HepG2 (cell line): ENCODE results near the gene PRSS16. TPM values are rescaled to one million over a fixed set of nuclear protein-coding genes. Genes with fewer than 3 reads are reported as not detected.

Experiments
- ATAC-seq: fragments of 200-7000 bp; cut with Tn5 transposase; 3 replicates; pipeline ENCODE4 v1.9.1; 2020; ENCODE audit warnings: mild to moderate bottlenecking, moderate library complexity
- BruUV-seq: library from RNA; stranded (reverse); fragments of 400-500 nt; replicated peaks from 2 replicates; lab custom pipeline; 2021; lab: Mats Ljungman, UMichigan
- CTCF ChIA-PET: fragments of 300-600 bp; formaldehyde crosslinking; extraction: SDS; loops from one replicate; lab custom pipeline; 2021; ENCODE audit warnings: low total read pairs, inconsistent platforms, low intra/inter-chr PET ratio; lab: Yijun Ruan, JAX
- POLR2A ChIA-PET: fragments of 350-600 bp; sonication (Branson Sonifier 250); formaldehyde crosslinking; loops from one replicate; lab custom pipeline; 2020; ENCODE audit warnings: antibody characterized with exemption, inconsistent platforms; lab: Yijun Ruan, JAX
- DNase-seq: peaks from one replicate; pipeline ENCODE4 v3.0.0-alpha.2; 2015; ENCODE audit warnings: low spot score
- FAIRE-seq: peaks from 3 replicates; lab custom pipeline; 2011; peaks lifted over from hg19 to GRCh38; lab: Jason Lieb, UNC
- H2AFZ ChIP-seq: one replicate; pipeline ENCODE4 v1.6.1; 2011; ENCODE audit warnings: low read length, inconsistent platforms
- H3K27ac ChIP-seq: fragments of 300-600 bp; 3 replicates; pipeline ENCODE4 v1.8.0; 2011; ENCODE audit warnings: mixed run types, mild to moderate bottlenecking, mixed read lengths, low read length, inconsistent platforms; ENCODE audit not compliant: insufficient read depth; ENCODE audit errors: extremely low read length
- H3K27me3 ChIP-seq, 2 experiments: fragments of 200-600 bp in 1 of 2; 2 replicates in 1 of 2; 3 replicates in 1 of 2; pipeline versions ENCODE4 v1.6.0 to v1.8.0; 2011; ENCODE audit warnings: low read length in 2 of 2, mild to moderate bottlenecking in 2 of 2, moderate library complexity in 2 of 2, inconsistent platforms in 1 of 2; ENCODE audit not compliant: insufficient read depth in 2 of 2, control insufficient read depth in 1 of 2
- H3K36me3 ChIP-seq, 2 experiments: fragments of 200-600 bp in 1 of 2; replicated peaks in 1 of 2; 2 replicates in 1 of 2; 3 replicates in 1 of 2; pipeline versions ENCODE4 v1.5.1 to v1.8.0; 2011; ENCODE audit warnings: low read length in 2 of 2, inconsistent platforms in 1 of 2; ENCODE audit not compliant: insufficient read depth in 2 of 2, control insufficient read depth in 1 of 2
- H3K4me1 ChIP-seq: 2 replicates; pipeline ENCODE4 v1.5.1; 2012; ENCODE audit warnings: low read length, inconsistent platforms; ENCODE audit not compliant: insufficient read depth
- H3K4me2 ChIP-seq: 2 replicates; pipeline ENCODE4 v1.6.0; 2011; ENCODE audit warnings: low read depth, low read length, inconsistent platforms
- H3K4me3 ChIP-seq, 3 experiments: fragments of 200-600 bp in 1 of 3; sonication (generic), shearing (Covaris generic) in 1 of 3; replicated peaks in 1 of 3; 2 replicates each; pipeline ENCODE4 v1.5.1; 2011 to 2016; ENCODE audit warnings: low read length in 3 of 3, inconsistent platforms in 2 of 3, low read depth in 2 of 3, mild to moderate bottlenecking in 2 of 3, control low read depth in 1 of 3, mixed read lengths in 1 of 3; ENCODE audit not compliant: insufficient read depth in 1 of 3
- H3K79me2 ChIP-seq: one replicate; pipeline ENCODE4 v1.6.1; 2011; ENCODE audit warnings: low read length, inconsistent platforms; ENCODE audit not compliant: insufficient read depth
- H3K9ac ChIP-seq: 2 replicates; pipeline ENCODE4 v1.6.0; 2011; ENCODE audit warnings: mild to moderate bottlenecking, low read depth, low read length, inconsistent platforms; ENCODE audit not compliant: insufficient read depth
- H3K9me3 ChIP-seq: 2 replicates; pipeline ENCODE4 v1.5.1; 2012; ENCODE audit warnings: mild to moderate bottlenecking, low read length
- H4K20me1 ChIP-seq: 2 replicates; pipeline ENCODE4 v1.6.0; 2011; ENCODE audit warnings: inconsistent platforms, mild to moderate bottlenecking, low read length, moderate library complexity; ENCODE audit not compliant: insufficient read depth
- ARNT2 ChIP-seq: sonication (generic); formaldehyde crosslinking; IDR thresholded peaks from 2 replicates; pipeline ENCODE4 v1.8.0; 2022; ENCODE audit warnings: mild to moderate bottlenecking, low read depth, missing genetic modification reagents, moderate library complexity
- EZH2 ChIP-seq: conservative IDR thresholded peaks from 2 replicates; pipeline ENCODE4 v1.6.1; 2012; ENCODE audit warnings: mild to moderate bottlenecking, low read depth, low read length, moderate library complexity
- HOXA3 ChIP-seq: sonication (generic); formaldehyde crosslinking; IDR thresholded peaks from 2 replicates; pipeline ENCODE4 v1.5.0; 2020; ENCODE audit warnings: missing genetic modification reagents
- KDM5B ChIP-seq: sonication (generic); formaldehyde crosslinking; IDR thresholded peaks from 2 replicates; pipeline ENCODE4 v1.4.0; 2020; ENCODE audit warnings: missing genetic modification reagents, mild to moderate bottlenecking, borderline replicate concordance
- RFXAP ChIP-seq: sonication (generic); formaldehyde crosslinking; IDR thresholded peaks from 2 replicates; pipeline ENCODE4 v1.4.0; 2020; ENCODE audit warnings: missing genetic modification reagents, borderline replicate concordance
- ZFP36 ChIP-seq: fragments of 150-350 bp; IDR thresholded peaks from 2 replicates; pipeline ENCODE4 v1.6.1; 2018; ENCODE audit warnings: borderline replicate concordance, low read length, low read depth; ENCODE audit not compliant: partially characterized antibody
- ZKSCAN5 ChIP-seq: sonication (generic); formaldehyde crosslinking; IDR thresholded peaks from 2 replicates; pipeline ENCODE4 v1.5.1; 2020; ENCODE audit warnings: mild to moderate bottlenecking, missing genetic modification reagents
- ZNF101 ChIP-seq: sonication (generic); formaldehyde crosslinking; IDR thresholded peaks from 2 replicates; pipeline ENCODE4 v1.4.0; 2020; ENCODE audit warnings: mild to moderate bottlenecking, low read depth, missing genetic modification reagents, borderline replicate concordance
- ZNF569 ChIP-seq: sonication (generic); formaldehyde crosslinking; IDR thresholded peaks from 2 replicates; pipeline ENCODE4 v1.5.0; 2020; ENCODE audit warnings: mild to moderate bottlenecking, missing genetic modification reagents, moderate library complexity, borderline replicate concordance
- ZNF772 ChIP-seq: sonication (generic); formaldehyde crosslinking; IDR thresholded peaks from 2 replicates; pipeline ENCODE4 v1.5.0; 2020; ENCODE audit warnings: mild to moderate bottlenecking, missing genetic modification reagents
- WGBS: methylation state at CpG from one replicate; pipeline ENCODE4 v1.1.6; 2017; ENCODE audit warnings: low lambda C conversion rate; 5-methylcytosine and 5-hydroxymethylcytosine counted together
- in situ Hi-C: cut with HindIII; loops from 2 replicates; pipeline ENCODE4 v1.10.0; 2017; ENCODE audit warnings: low pct_unique_long_range_greater_than_20kb; ENCODE audit not compliant: extremely low pct_ligation_motif_present
- intact Hi-C: fragments of 100-400 bp; cut with micrococcal nuclease; formaldehyde crosslinking; loops from one replicate; pipeline ENCODE4 v1.10.0; 2022; ENCODE audit not compliant: unreplicated experiment
- polyA plus RNA-seq, 8 experiments: library from polyadenylated mRNA; depleted of rRNA in 3 of 8; stranded (reverse) in 7 of 8; unstranded in 1 of 8; fragments of >200 nt; fragmentation: Illumina TruSeq in 4 of 8; extraction: Trizol in 4 of 8; gene quantifications; 2 replicates each; pipeline versions ENCODE4 v1.2.1 to v1.2.3, GENCODE V29; 2011 to 2016; ENCODE audit warnings: low read depth in 4 of 8, missing spikeins in 1 of 8, mixed read lengths in 1 of 8; ENCODE audit not compliant: insufficient read depth in 1 of 8
- total RNA-seq, 5 experiments: library from RNA; depleted of rRNA; stranded (reverse); fragments of >200 nt; fragmentation: Illumina TruSeq; extraction: Trizol; gene quantifications; 2 replicates each; pipeline ENCODE4 v1.2.3, GENCODE V29; 2016; ENCODE audit warnings: low read depth in 1 of 5
- TF ChIP-seq, protein P1 (sequence below): sonication (generic); formaldehyde crosslinking; IDR thresholded peaks from 2 replicates; pipeline ENCODE4 v1.5.0; 2020; ENCODE audit warnings: mild to moderate bottlenecking, missing genetic modification reagents
- TF ChIP-seq, protein P2 (sequence below): sonication (generic); formaldehyde crosslinking; IDR thresholded peaks from 2 replicates; pipeline ENCODE4 v1.5.0; 2020; ENCODE audit warnings: mild to moderate bottlenecking, missing genetic modification reagents, borderline replicate concordance

PRSS16 gene
- total and polyA plus RNA-seq, 2 of the 13 experiments (the other 11 are each of a cell fraction or from before 2014, with no cell fraction given): not detected

DNA sequence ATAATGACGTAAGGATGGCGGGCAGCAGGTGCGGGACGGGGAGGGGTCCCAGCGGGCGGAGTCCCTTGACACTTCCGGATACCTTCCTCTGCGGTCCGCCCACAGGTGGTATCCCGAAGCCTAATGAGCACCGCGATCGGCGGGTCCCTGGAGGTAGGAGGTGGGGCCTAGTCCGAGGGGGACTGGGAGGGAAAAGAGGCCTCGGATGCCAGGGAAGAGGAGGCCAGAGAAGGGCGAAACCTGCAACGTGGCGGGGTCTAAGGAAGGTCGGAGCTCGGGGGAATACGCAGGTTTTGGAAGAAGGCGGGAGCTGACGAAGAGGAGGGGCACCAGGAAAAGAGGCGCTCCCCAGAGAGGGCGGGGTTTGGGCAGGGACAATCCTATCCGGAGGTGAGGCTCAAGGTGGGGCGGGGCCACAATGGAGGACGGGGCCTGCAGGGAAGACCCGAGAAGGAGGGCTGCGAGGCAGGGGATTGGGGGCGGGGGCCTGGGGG lies 3.7 kb downstream of the PRSS16 start:
- Histone ChIP-seq H4K20me1 (no peaks in the 10 kb centered on the region), H3K4me2 (0 out of 2 replicates have a peak overlapping the region, but pooled peaks have one; percentile 16), H3K27me3 (peaks cover 0 to 41% of the 10 kb centered on the region in 2 experiments; a peak in 3 of 5 replicates), H3K27ac (no peak overlapping the region), H3K9me3 (no peaks in the 10 kb centered on the region), H3K4me3 (peak overlapping the region in 1 of 3 experiments; percentile 15; a peak in 1 of 6 replicates), H2AFZ (no peak overlapping the region), H3K79me2 (no peaks in the 10 kb centered on the region), H3K9ac (no peak overlapping the region), H3K4me1 (no peaks in the 10 kb centered on the region), H3K36me3 (no peaks in the 10 kb centered on the region)
- DNase-seq (no peak), ATAC-seq (no peak), FAIRE-seq (no peak)
- WGBS: 44% methylated on average over 31 of the region's 32 CpGs
- in situ Hi-C loops: no loop called here
- CTCF ChIA-PET: no interaction called here
- POLR2A ChIA-PET: no interaction called here
- BruUV-seq: no TSS peak
- TF ChIP-seq ZNF569 (no peak), ZNF772 (CRISPR knock-in tag) (no peak), ZNF101 (CRISPR knock-in tag) (no peak), KDM5B (CRISPR knock-in tag) (no peak), ZKSCAN5 (CRISPR knock-in tag) (no peak), ARNT2 (CRISPR knock-in tag) (no peak), HOXA3 (CRISPR knock-in tag) (no peak), RFXAP (CRISPR knock-in tag) (no peak), ZFP36 (no peak), EZH2 (no peak)
- TF ChIP-seq, protein P1, sequence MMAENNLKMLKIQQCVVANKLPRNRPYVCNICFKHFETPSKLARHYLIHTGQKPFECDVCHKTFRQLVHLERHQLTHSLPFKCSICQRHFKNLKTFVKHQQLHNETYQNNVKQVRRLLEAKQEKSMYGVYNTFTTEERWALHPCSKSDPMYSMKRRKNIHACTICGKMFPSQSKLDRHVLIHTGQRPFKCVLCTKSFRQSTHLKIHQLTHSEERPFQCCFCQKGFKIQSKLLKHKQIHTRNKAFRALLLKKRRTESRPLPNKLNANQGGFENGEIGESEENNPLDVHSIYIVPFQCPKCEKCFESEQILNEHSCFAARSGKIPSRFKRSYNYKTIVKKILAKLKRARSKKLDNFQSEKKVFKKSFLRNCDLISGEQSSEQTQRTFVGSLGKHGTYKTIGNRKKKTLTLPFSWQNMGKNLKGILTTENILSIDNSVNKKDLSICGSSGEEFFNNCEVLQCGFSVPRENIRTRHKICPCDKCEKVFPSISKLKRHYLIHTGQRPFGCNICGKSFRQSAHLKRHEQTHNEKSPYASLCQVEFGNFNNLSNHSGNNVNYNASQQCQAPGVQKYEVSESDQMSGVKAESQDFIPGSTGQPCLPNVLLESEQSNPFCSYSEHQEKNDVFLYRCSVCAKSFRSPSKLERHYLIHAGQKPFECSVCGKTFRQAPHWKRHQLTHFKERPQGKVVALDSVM (CRISPR knock-in tag): no peak
- TF ChIP-seq, protein P2, sequence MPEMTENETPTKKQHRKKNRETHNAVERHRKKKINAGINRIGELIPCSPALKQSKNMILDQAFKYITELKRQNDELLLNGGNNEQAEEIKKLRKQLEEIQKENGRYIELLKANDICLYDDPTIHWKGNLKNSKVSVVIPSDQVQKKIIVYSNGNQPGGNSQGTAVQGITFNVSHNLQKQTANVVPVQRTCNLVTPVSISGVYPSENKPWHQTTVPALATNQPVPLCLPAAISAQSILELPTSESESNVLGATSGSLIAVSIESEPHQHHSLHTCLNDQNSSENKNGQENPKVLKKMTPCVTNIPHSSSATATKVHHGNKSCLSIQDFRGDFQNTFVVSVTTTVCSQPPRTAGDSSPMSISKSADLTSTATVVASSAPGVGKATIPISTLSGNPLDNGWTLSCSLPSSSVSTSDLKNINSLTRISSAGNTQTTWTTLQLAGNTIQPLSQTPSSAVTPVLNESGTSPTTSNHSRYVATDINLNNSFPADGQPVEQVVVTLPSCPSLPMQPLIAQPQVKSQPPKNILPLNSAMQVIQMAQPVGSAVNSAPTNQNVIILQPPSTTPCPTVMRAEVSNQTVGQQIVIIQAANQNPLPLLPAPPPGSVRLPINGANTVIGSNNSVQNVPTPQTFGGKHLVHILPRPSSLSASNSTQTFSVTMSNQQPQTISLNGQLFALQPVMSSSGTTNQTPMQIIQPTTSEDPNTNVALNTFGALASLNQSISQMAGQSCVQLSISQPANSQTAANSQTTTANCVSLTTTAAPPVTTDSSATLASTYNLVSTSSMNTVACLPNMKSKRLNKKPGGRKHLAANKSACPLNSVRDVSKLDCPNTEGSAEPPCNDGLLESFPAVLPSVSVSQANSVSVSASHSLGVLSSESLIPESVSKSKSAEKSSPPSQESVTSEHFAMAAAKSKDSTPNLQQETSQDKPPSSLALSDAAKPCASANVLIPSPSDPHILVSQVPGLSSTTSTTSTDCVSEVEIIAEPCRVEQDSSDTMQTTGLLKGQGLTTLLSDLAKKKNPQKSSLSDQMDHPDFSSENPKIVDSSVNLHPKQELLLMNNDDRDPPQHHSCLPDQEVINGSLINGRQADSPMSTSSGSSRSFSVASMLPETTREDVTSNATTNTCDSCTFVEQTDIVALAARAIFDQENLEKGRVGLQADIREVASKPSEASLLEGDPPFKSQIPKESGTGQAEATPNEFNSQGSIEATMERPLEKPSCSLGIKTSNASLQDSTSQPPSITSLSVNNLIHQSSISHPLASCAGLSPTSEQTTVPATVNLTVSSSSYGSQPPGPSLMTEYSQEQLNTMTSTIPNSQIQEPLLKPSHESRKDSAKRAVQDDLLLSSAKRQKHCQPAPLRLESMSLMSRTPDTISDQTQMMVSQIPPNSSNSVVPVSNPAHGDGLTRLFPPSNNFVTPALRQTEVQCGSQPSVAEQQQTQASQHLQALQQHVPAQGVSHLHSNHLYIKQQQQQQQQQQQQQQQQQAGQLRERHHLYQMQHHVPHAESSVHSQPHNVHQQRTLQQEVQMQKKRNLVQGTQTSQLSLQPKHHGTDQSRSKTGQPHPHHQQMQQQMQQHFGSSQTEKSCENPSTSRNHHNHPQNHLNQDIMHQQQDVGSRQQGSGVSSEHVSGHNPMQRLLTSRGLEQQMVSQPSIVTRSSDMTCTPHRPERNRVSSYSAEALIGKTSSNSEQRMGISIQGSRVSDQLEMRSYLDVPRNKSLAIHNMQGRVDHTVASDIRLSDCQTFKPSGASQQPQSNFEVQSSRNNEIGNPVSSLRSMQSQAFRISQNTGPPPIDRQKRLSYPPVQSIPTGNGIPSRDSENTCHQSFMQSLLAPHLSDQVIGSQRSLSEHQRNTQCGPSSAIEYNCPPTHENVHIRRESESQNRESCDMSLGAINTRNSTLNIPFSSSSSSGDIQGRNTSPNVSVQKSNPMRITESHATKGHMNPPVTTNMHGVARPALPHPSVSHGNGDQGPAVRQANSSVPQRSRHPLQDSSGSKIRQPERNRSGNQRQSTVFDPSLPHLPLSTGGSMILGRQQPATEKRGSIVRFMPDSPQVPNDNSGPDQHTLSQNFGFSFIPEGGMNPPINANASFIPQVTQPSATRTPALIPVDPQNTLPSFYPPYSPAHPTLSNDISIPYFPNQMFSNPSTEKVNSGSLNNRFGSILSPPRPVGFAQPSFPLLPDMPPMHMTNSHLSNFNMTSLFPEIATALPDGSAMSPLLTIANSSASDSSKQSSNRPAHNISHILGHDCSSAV: no peak
- intact Hi-C loops: no loop called here
